Posterior vena cava (tissue), 2 donors: Measurements from ENCODE around the gene GTSE1. TPM values are rescaled to one million over a fixed set of nuclear protein-coding genes. Genes with fewer than 3 reads are reported as not detected.
"Not testable (repeated sequence)": the region's sequence is repeated elsewhere in the genome, so short reads cannot be mapped to it uniquely, and the experiment has no call there.

Source experiments
- DNase-seq: peaks from one replicate; pipeline ENCODE4 v3.0.0-alpha.2; 2020; ENCODE audit warnings: low spot score
- intact Hi-C, 2 donors: fragments of 100-400 bp; cut with DNase I; formaldehyde crosslinking; loops; one replicate each; pipeline versions ENCODE4 v1.14.1 to v1.14.2; 2022 to 2023
- total RNA-seq, 2 donors: library from RNA; stranded (reverse); fragmentation: NEBNext Ultra II Directional; extraction: Animal tissue kit (Norgen Biotek cat#: 25700); gene quantifications; one replicate each; pipeline ENCODE4 v1.2.1, GENCODE V29; 2021
- donor health status: DM: yes; HTN: yes; CAD: no.
- donor health status: DM: yes; HTN: yes; CAD: no.

GTSE1 gene
- total RNA-seq, 2 donors from 2014 or later, result 0.19 to 0.48 TPM

DNA sequence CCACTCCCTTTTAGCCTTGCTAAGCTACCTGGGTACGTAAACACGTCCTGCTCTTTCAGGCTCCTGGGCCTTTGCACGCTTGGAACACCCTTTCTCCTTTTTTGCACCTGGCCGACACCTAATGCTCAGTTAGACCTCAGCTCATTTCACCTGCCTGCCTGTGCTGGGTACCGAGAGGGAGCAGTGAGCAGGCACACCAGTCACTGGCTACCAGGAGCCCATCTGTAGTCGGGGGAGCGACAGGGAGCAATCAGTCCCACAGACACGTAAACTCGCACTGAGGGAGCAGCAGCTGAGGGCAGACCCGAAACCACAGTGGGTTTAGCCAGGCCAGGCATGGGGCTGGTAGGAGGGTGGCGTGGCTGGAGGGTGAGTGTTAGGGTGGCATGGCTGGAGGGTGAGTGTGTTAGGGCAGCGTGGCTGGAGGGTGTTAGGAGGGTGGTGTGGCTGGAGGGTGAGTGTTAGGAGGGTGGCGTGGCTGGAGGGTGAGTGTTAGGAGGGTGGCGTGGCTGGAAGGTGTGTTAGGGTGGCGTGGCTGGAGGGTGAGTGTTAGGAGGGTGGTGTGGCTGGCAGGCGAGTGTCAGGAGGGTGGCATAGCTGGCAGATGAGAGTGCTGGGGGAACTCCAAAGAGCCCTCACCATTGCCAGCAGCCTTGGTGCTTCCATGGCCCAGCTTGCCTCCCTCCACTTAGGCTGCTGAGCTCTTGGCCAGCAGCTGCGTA, 6.4 kb upstream of the GTSE1 start:
- DNase-seq, result peak; percentile 72
- intact Hi-C loops, result no loop called here

DNA sequence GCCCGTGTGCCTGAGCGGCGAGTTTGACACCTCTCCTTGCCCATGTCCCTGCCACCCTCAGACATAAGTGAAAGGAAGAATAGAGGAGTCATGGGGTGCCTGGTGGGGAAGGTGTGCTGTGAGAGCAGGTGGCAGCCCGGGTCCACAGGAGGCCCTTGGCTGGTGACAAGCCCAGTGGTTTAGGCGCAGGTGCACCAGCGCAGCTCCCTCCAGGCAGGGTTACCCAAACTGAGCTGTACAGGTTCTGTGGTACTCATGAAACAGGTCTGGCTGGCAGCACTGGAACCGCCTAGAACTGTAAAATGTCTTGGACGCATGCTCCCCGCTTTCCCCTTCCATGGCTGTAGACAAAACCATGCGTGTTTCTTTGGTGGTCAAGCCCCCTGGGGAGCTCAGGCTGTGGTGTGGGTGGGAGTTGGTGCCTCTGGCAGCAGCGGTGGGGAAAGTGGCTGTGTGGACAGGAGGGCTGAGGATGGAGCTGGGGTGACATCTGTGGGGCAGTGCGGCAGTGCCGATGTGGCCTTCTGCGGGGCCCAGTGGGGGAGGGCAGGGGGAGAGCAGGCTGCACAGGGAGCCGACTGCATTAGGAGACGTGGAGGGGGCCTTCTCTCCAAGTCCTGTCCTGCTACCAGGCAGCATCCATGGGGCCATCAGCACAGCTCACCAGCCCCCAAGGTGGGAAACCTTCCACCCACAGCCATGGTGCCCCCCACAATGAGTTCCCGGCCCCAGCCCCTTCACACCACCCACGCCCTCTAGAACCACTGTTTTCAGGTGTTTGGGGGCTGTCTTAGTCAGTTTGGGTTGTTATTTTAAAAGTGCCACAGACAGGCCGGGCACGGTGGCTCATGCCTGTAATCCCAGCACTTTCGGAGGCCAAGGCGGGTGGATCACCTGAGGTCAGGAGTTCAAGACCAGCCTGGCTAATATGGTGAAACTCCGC, 5.6 kb upstream of the GTSE1 start:
- DNase-seq, result no peak
- intact Hi-C loops, result no loop called here

DNA sequence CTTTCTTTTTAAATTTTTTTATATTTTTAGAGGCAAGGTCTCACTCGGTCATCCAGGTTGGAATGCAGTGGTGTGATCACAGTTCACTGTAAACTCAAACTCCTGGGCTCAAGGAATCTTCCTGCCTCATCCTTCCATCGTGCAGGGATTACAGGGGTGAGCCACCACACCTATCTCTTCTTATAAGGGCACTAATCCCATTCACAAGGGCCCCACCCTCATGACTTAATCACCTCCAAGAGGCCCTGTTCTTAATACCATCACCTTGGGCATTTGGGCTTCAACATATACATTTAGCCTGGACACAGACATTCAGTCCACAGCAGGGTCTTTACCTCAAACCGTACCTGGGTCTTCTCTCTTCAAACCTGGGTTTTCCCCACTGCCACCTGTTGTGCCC, 4.5 kb upstream of the GTSE1 start:
- DNase-seq, result peak; percentile 42
- intact Hi-C loops, result no loop called here

DNA sequence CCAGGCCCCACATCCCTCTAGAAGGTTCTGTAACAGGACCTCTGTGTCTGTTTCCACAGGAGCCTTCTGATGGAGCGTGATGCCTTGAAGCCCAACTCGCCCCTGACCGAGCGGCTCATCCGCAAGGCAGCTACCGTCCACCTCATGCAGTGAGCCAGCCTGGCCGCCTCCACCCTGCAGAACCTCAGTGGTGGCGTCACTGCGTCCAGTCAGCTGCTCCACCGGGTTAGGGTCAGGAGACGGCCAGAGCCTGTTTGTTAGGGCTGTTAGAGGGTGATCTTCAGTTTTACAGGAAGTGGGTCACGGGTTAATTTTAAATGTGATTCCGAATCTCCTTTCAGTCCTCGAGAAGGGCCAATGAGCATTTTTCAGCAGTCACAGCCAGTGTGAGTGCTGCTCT, 3.9 kb upstream of the GTSE1 start:
- DNase-seq, result no peak
- intact Hi-C loops, result no loop called here

DNA sequence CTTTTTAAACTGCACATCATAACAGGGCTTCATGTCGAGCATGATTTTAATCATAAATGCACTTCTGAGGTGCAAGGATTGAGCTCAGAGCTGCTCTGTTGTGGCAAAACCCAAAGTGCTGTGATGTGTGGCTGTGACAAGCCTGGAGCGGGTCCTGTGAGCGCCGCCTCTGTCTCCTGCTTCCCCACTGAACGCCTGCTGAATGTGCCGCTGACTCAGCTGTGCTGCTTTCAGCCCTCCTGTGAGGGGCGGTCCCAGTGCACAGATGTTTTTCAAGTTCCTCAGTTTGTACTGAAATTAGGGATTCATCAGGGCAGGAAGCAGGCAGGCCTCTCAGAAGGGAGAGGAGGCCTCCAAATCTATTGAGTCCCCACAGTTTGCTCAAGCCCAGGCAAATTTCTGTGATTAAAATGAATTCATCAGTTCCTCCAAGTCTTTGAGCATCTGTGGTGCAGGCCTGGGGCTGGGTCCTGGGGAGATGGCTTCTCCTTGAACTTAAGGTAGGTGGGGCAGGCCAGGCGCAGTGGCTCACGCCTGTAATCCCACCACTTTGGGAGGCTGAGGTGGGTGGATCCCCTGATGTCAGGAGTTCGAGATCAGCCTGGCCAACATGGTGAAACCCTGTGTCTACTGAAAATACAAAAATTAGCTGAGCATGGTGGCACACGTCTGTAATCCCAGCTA, 3.0 kb upstream of the GTSE1 start:
- DNase-seq, result no peak
- intact Hi-C loops, result no loop called here

DNA sequence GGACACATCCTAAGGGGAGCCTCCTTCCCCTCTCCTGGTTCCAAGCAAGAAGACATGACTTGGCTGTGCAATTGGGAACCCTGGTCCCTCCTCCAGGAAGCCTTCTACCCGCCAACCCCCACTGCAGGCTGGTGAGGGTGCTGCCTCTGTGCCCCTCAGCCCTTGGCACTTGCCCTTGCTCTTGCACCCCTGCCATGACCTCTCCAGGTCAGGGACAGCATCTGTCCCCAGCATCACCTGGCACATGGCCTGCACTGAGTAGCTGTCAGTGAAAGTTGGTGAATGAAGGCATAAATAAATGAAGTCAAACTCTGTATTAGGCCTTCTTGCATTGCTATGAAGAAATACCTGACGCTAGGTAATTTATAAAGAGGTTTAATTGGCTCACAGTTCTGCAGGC, 1.9 kb upstream of the GTSE1 start:
- intact Hi-C loops, result no loop called here

DNA sequence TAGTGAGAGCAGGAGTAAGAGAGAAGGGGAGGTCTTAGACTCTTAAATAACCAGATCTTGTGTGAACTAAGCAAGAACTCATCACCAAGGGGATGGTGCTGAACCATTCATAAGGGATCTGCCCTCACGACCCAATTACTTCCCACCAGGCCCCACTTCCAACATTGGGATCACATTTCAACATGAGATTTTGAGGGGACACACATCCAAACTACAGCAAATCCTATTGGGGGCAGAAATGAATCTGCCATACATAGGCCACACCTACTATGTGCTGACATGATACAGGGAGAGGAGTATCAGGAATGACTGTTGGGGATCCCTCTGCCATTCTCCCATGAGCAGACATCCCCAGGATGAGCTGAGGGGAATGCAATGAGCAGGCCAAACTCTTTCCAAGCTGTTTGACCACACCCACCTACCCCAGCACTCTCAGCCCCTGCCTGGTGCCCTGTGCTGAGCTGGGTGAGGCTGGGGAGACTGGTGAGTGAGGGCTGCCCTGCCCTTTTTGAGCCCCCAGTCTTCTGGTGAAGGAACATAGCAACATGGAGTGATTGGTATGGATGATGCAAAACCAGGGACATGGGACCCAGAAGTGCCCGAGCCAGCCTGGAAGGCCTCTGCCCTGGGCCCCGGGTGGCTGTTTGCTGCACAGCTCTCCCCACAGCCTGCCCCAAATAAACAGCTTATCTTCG, 1.2 kb upstream of the GTSE1 start:
- no peak for DNase-seq
- intact Hi-C loops, result no loop called here

More for the DNA sequence above, 1.9 kb upstream of the GTSE1 start:
- no peak for DNase-seq

DNA sequence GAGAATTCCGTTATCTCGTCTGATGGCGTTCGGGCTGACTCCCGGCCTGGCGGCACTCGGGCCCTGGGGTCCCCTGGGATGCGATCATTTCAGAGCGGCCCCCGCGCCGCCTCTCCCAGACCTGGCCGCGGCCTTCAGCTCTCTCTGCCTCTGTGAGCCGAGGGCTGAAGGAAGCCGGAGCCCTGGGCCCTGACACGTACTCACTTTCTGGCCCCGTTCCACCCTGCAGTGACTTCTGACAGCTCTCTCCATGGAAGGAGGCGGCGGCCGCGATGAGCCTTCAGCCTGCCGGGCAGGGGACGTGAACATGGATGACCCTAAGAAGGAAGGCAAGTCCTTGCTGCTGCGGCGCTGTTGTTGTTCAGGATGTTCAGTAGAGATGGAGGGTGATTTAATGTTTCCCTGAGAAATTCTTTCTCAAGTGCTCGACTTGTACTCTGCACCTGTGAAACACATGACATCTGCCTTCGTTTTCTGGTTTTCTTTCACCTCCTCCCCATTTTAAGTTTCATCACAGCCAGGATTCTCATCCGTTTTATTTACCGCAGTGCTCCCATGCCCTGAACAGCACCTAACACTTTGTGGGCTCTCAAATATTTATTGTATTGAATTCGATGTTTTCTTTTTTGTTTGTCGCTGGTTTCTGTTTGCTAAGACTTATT, 612 bp downstream of the GTSE1 start:
- intact Hi-C loops, result no loop called here
- DNase-seq, result no peak

DNA sequence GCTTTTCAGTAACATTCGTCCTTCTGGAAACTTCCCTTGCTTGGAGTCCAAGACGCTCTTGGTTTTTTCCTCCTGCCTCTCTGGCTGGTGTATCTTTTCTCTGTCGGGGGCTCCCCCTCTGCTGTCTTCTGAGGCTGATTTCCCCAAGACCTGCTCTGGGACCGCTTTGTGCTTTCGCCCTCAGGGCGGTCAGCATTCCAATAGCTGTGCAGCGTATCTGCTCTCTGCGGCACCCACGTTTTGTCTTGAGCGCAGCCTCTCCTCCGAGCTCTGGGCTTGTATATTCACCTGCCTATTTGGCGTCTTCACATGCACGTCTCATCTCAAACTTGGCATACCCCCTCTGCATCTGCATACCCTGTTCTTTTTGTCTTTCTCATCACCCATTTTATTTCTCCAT, 2.4 kb downstream of the GTSE1 start:
- intact Hi-C loops, result no loop called here
- DNase-seq, result no peak

DNA sequence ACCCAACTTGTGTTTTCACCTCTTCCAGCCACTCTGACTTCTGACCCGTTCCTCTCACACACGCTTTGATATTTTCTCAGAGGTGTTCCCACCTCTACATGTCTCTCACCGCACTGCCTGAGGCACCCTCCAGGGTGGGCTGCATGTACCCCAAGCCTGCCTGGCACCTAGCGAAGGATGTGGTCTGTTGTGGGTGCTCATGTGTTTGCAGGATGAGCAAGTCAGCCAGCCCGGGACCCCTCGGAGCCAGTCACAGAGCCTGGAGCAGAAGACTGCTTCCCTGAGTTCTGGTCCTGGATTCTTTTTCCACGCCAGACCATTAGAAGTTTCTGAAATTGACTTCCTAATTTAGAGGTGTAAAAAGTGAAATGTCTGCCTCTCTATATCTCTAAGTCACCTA, 3.8 kb downstream of the GTSE1 start:
- intact Hi-C loops, result no loop called here
- DNase-seq, result no peak

DNA sequence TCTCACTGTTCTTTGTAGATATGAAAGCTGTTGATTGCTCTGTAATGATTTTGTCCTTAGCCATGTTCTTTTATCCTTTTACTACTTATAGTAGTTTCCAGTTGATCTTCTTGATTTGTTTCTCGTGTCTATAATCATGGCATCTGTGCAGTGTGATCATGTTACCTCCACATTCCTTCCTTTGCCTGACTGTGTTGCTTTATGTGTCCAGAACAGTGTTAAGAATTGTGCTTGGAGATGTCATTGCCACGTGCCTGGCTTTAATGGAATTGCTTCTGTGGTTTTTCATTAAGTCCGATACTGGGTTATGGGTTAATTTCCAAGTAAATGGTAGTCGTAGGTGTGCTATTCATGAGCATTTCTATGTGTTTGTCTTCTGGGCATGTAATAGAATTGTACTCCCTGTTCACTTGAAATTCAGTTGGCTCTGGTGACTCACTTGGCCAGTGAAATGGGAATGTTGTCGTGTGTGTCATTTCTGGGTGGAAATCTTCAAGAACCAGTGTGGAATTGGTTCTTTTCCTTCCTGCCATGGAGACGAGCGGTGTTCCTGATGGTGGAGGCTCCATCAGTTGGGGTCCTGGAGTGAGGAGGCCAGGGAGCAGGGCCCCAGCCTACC, 6.8 kb downstream of the GTSE1 start:
- intact Hi-C loops, result no loop called here
- no peak for DNase-seq

DNA sequence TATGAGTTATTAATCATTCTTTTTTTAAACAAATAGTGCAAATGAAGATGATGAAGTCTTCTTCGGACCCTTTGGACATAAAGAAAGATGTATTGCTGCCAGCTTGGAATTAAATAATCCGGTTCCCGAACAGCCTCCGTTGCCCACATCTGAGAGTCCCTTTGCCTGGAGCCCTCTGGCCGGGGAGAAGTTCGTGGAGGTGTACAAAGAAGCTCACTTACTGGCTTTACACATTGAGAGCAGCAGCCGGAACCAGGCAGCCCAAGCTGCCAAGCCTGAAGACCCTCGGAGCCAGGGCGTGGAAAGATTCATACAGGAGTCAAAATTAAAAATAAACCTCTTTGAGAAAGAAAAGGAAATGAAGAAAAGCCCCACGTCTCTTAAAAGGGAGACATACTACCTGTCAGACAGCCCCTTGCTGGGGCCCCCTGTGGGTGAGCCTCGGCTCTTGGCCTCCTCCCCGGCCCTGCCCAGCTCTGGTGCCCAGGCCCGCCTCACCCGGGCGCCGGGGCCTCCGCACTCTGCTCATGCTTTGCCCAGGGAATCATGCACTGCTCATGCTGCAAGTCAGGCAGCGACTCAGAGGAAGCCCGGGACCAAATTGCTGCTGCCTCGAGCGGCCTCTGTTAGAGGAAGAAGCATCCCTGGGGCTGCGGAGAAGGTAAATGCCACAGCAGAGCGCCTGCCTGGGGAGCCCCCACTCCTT, 11.8 kb downstream of the GTSE1 start:
- DNase-seq, result peak; percentile 26

DNA sequence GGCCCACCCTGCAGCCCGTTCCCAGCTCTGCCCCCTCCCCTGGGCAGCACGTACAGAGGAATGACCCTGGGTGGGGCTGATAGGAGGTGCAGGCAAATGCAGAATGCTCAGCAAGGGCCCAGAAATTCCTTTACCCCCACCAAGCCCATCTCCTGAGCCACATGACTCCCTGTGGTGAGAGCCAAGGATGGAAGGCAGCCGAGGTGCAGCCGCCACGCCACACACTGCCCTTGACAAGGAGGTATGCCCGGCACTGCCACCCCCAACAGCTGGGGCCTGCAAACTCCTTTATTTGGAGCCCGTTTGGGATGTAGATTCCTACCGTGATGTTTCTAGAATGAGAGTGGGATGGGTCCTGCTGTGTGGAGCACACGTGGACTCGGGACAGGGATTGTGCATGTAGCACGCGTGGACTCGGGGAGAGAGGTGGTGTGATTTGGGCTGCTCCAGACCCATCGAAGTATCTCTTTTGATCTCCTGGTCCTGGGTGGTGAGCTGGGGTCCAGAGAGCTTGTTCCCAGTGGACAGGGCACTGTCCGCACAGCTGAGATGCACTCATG, 12.9 kb downstream of the GTSE1 start:
- intact Hi-C loops, result loop anchor here (5.0 kb wide), 4 partner anchors 182 to 317 kb away; no protein-coding TSS in a partner anchor

More for the DNA sequence above, 11.8 kb downstream of the GTSE1 start:
- intact Hi-C loops, result no loop called here

DNA sequence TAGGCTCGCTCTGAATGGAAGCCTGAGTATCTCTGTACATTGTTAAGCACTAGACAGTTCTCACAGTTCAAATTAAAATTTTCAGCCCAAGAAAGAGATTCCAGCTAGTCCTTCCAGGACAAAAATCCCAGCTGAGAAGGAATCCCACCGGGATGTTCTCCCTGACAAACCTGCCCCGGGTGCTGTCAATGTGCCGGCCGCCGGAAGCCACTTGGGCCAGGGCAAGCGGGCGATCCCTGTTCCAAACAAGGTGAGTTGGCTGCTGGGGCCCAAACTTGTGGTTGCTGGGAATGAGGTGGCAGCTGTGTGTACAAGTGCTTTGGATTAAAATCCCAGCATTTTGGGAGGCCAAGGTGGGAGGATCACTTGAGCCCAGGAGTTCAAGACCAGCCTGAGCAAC, 15.4 kb downstream of the GTSE1 start:
- no peak for DNase-seq
- intact Hi-C loops, result loop anchor here (5.0 kb wide), 4 partner anchors 185 to 320 kb away; no protein-coding TSS in a partner anchor

More for the DNA sequence above, 12.9 kb downstream of the GTSE1 start:
- no peak for DNase-seq

DNA sequence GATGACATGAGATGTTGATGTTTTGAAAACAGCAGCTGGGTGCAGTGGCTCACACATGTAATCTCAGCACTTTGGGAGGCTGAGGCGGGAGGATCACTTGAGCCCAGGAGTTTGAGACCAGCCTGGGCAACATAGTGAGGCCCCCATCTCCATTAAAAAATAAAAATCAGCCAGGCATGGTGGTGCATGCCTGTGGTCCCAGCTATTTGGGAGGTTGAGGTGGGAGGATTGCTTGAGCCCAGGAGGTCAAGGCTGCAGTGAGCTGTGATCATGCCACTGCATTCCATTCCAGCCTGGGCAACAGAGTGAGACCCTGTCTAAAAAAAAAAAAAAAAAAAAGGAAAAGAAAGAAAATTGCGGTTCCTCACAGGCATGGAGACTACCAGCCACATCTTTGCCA, 16.2 kb downstream of the GTSE1 start:
- not testable (repeated sequence) for DNase-seq
- intact Hi-C loops, result loop anchor here (5.0 kb wide), 4 partner anchors 186 to 321 kb away; no protein-coding TSS in a partner anchor

DNA sequence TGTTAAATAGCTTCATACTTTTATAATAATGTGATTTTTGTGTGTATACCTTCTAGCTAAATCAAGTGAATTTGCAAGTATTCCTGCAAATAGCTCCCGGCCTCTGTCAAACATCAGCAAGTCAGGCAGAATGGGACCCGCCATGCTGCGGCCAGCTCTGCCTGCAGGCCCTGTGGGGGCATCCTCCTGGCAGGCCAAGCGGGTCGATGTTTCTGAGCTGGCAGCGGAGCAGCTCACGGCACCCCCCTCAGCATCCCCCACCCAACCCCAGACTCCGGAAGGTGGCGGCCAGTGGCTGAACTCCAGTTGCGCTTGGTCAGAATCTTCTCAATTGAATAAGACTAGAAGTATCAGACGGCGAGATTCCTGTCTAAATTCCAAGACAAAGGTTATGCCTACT, 19.3 kb downstream of the GTSE1 start:
- intact Hi-C loops, result no loop called here
- no peak for DNase-seq

DNA sequence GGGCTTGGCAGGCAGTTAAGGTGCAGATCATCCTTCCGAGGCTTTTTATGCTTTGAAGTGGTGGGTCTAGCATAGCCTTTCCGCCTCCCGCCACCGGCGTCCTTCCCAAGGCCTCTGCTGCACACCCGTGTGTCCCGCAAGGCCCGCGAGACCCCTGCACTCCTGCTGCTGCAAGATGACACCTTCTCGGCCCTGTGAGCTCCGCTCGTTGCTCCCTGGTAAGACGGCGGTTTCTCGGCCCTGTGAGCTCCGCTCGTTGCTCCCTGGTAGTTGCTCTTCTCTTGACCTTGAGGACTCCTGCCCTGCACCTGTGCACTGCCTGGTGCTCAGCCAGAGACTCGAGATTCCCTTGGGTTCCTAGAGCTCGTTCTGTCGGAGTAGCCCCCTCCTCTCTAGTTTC, 21.0 kb downstream of the GTSE1 start:
- intact Hi-C loops, result no loop called here
- no peak for DNase-seq
